GM21528 (cell line): Measurements from ENCODE around the gene PCDHB12.
"Not testable (repeated sequence)": the region's sequence is repeated elsewhere in the genome, so short reads cannot be mapped to it uniquely, and the experiment has no call there.

Experiments used
- ATAC-seq: cut with Tn5 transposase; IDR thresholded peaks from one replicate; pipeline ENCODE4 v1.9.1; 2021; ENCODE audit warnings: mild to moderate bottlenecking, moderate library complexity; ENCODE audit not compliant: unreplicated experiment, low FRiP score

Gene PCDHB12

GRCh38 chr5:141201646-141202045, 6.9 kb upstream of the PCDHB12 start:
- not testable (repeated sequence) for ATAC-seq

- ATAC-seq: not testable (repeated sequence)
Measured at GRCh38 chr5:141210281-141210680, 1.8 kb downstream of the PCDHB12 start.

GRCh38 chr5:141210849-141211248, 2.3 kb downstream of the PCDHB12 start:
- ATAC-seq: not testable (repeated sequence)

- not testable (repeated sequence) for ATAC-seq
Measured at GRCh38 chr5:141213656-141214339, 5.3 kb downstream of the PCDHB12 start, which contains the start of gene PCDHB13. Gene PCDHB13, plus strand, starts transcription at chr5:141213919. Its CDS starts 205 bp downstream, at chr5:141214124.

- ATAC-seq: not testable (repeated sequence)
Measured at GRCh38 chr5:141214583-141214982, 6.1 kb downstream of the PCDHB12 start.

- ATAC-seq: not testable (repeated sequence)
Measured at GRCh38 chr5:141215504-141215903, 7.0 kb downstream of the PCDHB12 start.

GRCh38 chr5:141216035-141216434, 7.5 kb downstream of the PCDHB12 start:
- ATAC-seq: not testable (repeated sequence)

GRCh38 chr5:141223112-141223783, 14.7 kb downstream of the PCDHB12 start, which contains the start of gene PCDHB14:
Gene PCDHB14, plus strand, starts transcription at chr5:141223343. Its CDS starts 163 bp downstream, at chr5:141223506.
- no peak for ATAC-seq

GRCh38 chr5:141224844-141225243, 16.3 kb downstream of the PCDHB12 start:
- ATAC-seq: not testable (repeated sequence)

GRCh38 chr5:141225421-141225820, 16.9 kb downstream of the PCDHB12 start:
- not testable (repeated sequence) for ATAC-seq

GRCh38 chr5:141234109-141234667, 25.7 kb downstream of the PCDHB12 start:
- no peak for ATAC-seq

GRCh38 chr5:141235922-141236321, 27.4 kb downstream of the PCDHB12 start:
- ATAC-seq: not testable (repeated sequence)

- no peak for ATAC-seq
Measured at GRCh38 chr5:141236516-141237313, 28.2 kb downstream of the PCDHB12 start.

GRCh38 chr5:141241496-141241895, 33.0 kb downstream of the PCDHB12 start:
- ATAC-seq: no peak

- ATAC-seq: no peak
Measured at GRCh38 chr5:141245250-141245717, 36.8 kb downstream of the PCDHB12 start, which contains the start of gene PCDHB15. Gene PCDHB15, plus strand, starts transcription at chr5:141245395. Its CDS starts 184 bp downstream, at chr5:141245579.

- not testable (repeated sequence) for ATAC-seq
Measured at GRCh38 chr5:141246971-141247370, 38.5 kb downstream of the PCDHB12 start.

GRCh38 chr5:141247434-141247833, 38.9 kb downstream of the PCDHB12 start:
- ATAC-seq: not testable (repeated sequence)

- ATAC-seq: no peak
Measured at GRCh38 chr5:141250576-141250975, 42.1 kb downstream of the PCDHB12 start.

GRCh38 chr5:141258464-141258863, 49.9 kb downstream of the PCDHB12 start:
- no peak for ATAC-seq

GRCh38 chr5:141258948-141259347, 50.4 kb downstream of the PCDHB12 start:
- no peak for ATAC-seq
